HG03457 (cell line): Measurements from ENCODE around the gene PRKCE.

Source experiments
- ATAC-seq: cut with Tn5 transposase; IDR thresholded peaks from one replicate; pipeline ENCODE4 v1.9.1; 2021; ENCODE audit warnings: moderate number of reproducible peaks; ENCODE audit not compliant: unreplicated experiment

PRKCE gene

GRCh38 chr2:46173636-46174250 lies 522.3 kb downstream of the PRKCE start:
- no peak for ATAC-seq

GRCh38 chr2:46174345-46175170 lies 523.1 kb downstream of the PRKCE start:
- no peak for ATAC-seq

DNA sequence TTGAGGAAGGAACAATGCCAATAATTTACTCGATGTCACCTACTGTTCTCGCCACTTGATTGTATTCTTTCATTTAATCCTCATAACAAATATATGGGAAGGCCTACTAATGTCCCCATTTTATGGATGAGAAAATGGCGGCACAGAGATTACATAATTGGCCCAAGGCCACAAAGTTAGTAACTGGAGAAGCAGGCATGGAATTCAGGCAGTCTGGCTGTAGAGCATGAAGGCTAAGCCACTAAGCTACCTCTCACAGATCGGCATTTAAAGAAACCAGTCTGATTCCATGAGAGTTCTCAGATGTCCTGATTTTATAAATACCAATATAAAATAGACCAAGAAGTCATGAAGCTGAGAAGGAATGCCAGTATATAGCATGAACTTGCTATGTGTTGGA lies 523.9 kb downstream of the PRKCE start:
- ATAC-seq: no peak

- ATAC-seq: no peak
These were observed 526.1 kb downstream of the PRKCE start for GRCh38 chr2:46177461-46178089.

GRCh38 chr2:46179037-46179621 lies 527.7 kb downstream of the PRKCE start:
- ATAC-seq: peak; percentile 84

- no peak for ATAC-seq
These were observed 528.7 kb downstream of the PRKCE start for GRCh38 chr2:46180189-46180588.

GRCh38 chr2:46181306-46181705 lies 529.8 kb downstream of the PRKCE start:
- ATAC-seq: no peak

DNA sequence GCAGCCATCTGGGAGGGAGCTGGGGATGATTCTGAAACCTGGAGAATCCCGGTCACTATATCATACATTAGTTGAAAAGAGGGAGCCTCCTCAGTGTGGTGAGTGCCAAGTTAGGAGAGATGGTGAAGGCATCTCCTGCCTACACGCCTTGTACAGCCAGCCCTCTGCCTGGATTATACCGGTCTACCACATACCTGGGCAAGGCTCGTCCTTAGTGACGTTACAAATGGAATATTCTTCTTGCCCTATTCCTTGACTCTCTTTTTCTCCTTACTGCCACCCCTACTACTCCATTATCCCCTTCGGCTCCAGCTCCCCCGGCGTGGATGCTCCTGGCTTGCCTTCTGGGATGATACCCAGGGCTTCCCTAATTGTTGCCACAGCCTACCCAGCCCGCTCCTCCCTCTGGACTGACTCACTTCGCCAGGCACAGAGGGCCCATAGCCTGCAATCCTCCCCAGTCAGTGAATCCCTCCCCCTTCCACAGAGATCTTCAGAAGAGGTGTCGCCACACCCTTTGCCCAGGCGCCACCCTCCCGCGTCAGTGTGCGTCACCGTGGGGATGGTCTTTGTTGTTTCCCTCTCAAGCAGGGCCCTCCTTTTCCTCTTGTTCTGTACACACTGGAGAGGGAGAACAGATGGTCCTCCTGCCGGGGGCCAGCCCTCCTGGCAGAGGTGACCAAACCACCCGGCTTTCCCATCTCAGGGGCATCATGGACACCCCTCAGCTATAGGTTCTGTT lies 530.5 kb downstream of the PRKCE start:
- ATAC-seq: no peak

DNA sequence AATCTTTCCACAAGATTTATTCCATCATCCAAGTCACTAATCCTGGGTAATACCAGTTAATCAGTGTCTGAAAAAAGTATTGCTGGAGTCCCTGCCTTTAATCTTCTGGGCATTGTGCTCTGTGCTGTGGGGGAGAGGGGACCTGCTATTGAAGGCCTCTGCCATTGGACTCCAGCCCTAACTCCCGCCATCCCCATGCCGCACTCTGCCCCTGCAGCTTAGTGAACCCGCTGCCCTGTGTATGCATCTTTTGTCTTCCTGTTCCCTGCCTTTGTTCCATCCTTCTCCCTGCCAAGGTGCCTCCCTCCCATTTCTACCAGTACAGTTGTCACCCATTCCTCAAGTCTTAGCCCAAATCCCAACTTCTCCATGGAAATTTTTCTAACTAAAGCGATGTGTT lies 532.0 kb downstream of the PRKCE start:
- no peak for ATAC-seq

DNA sequence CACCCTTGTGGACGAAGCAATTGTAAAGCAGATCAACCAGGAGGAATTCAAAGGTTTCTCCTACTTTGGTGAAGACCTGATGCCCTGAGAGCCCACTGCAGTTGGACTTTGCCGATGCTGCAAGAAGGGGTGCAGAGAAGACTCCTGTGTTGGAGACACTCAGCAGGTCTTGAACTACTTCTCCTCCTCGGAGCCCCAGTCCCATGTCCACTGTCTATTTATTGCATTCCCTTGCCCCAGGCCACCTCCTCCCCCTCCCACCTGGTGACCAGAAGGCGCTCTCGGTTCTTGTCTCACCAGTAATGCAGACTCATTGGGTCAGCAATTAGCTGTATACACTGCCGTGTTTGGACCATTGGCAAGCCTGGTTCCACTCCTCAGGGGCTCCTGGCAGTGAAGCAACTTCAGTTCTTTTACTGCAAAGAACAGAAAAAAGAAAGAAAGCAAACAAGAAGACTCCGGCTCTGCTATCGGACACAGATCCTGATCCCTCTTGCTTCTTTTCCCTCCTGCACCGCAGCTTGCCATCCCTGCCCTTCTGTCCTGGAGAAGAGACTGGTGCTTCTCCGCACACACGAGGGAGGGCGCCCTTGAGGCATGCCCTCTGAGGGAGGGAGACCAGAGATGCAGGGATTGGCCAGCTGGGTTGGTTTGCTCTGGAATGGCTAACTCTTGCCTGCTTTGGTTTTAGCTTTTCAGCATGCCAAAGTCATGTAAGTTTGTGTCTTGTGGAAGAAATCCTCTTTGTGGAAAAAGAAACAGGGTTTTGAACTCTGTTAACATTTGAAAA lies 533.5 kb downstream of the PRKCE start:
- ATAC-seq: no peak

DNA sequence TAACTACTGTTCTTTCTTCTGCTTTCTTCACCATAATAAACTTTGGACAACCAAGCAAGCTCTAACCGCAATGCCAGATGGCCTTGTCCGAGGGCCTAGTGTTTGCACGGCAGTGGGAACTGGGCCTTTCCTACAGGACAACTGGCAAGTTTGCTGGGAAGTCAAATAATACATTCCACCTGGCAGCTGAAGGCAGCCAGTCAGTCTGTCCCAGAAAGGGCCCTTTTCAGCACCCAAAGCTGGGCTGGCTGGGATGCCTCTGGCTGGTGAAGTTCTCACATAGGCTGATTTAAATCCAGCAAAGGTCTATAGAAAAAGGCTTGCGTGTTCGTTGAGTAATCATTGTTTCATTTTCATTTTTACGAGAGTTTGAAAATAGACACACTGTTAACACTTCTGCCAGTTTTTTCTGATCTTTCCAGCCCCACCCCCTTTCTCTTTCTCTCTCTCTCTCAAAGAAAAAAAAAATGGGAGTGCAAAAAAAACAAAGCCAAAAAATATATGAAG lies 535.7 kb downstream of the PRKCE start:
- ATAC-seq: no peak

GRCh38 chr2:46188041-46188716 lies 536.7 kb downstream of the PRKCE start:
- no peak for ATAC-seq

DNA sequence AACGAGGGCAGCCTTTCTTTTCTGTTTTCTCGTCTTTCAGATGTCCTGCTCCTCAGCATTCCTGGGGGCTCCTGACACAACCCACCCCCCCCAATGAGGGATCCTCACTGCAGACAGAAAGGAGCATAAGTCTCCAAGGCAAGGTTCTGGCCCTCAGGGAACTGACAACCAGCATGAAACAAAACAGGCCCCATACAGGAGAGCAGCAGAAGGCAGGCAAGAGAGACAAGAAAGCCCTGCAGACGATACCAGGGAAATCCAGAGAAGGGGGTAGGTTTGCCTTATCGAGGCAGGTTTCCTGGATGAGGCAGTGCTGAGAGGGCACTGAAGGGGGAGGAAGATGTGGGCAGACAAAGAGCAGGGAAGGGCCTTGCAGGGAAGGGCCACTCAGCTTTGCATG lies 541.9 kb downstream of the PRKCE start:
- no peak for ATAC-seq

DNA sequence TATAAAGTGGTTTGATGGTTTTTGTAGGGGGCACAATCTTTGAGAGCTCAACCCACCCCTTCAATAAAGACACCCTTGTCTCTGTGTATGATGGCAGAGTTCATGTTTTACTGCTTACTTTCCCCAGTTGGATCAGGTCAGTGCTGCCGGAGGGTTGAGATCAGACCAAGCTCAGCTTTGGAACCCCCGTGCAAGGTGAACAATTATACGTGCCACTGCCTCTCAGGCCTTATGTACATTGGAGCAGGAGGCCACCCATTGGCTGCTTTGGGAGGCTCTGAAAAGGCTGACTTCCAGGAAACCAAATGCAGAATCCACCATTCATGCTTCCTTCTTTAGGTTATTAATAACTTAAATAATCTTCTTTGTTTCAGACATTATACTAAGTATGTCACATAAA lies 542.4 kb downstream of the PRKCE start:
- ATAC-seq: no peak

- no peak for ATAC-seq
These were observed 543.4 kb downstream of the PRKCE start for GRCh38 chr2:46194856-46195255.

- no peak for ATAC-seq
These were observed 544.3 kb downstream of the PRKCE start for GRCh38 chr2:46195819-46196218.

GRCh38 chr2:46196871-46197462 lies 545.5 kb downstream of the PRKCE start:
- ATAC-seq: no peak

DNA sequence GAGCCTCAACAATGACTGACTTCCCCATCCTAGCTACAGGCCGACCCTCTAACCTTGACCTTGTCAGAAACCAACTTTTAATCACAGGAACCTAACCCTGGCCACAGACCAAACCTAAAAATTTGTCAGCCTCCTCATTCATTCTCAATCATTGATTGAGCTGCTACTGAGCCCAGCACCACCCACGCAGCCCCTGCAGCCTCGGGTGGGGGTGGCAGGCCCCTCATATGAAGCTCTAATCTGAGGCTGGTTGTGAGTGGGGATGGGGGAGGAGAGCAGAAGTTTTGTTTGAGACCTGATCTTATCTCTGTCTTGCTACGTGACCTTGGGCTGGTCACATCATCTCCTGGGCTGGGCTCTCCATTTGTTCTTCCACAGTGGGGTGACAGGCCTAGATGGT lies 546.2 kb downstream of the PRKCE start:
- no peak for ATAC-seq
